Measurements from ENCODE around the gene CPNE4.

The CPNE4 gene

DNA sequence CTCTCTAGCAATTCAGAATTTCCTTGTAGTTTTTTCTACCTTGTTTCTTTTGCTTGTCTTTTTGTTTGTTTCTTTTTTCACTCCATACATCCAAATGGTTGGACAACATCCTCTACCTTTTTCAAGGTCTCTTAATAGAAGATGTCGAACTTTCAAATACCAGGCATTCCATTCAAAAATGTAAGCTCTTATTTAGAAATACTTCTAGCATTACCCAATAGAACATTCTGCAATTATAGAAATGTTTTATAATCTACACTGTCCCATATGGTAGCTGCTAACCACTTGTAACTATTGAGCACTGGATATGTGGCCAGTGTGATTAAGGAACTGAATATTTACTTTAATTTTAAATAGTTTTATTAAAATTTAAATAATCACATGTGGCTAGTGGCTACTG, 335.8 kb downstream of the CPNE4 start:
- no CpG with 5 or more reads among the region's 1 CpG for WGBS (ENCODE audit: insufficient coverage, insufficient read length)
- no peak for DNase-seq (ENCODE audit: low read depth, low spot score)
- H3K4me3 ChIP-seq (ENCODE audit: low read length): no peak overlapping the region

DNA sequence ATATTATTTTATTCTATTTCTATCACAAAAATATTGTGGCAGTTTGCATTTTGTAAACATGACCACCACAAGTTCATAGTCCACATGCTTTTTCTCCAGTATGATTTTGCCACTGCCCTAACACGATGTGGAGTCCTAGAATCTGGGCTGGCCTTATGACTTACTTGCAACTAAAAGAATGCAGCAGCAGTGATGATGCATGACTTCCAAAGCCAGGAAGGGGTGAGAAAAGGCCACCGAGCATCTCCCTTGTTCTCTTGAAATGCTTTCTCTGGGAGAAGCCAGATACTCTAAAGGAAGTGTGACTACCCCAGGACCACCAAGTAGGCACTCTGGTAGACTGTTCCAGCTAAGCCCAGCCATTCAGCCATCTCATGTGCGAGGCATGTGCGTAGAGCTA, 340.4 kb downstream of the CPNE4 start:
- Histone ChIP-seq H3K36me3 (ENCODE audit: control insufficient read depth, insufficient read depth, low read length) (no peaks in the 10 kb centered on the region), H3K9me3 (ENCODE audit: control insufficient read depth, insufficient read depth, low read length) (no peaks in the 10 kb centered on the region), H3K27ac (ENCODE audit: low read length) (no peak overlapping the region), H3K4me3 (ENCODE audit: low read length) (no peak overlapping the region), H3K4me1 (ENCODE audit: control insufficient read depth, insufficient read depth, low read length) (no peaks in the 10 kb centered on the region), H3K27me3 (ENCODE audit: control insufficient read depth, insufficient read depth, low read length) (no peaks in the 10 kb centered on the region)
- WGBS (ENCODE audit: insufficient coverage, insufficient read length): no CpG with 5 or more reads among the region's 4 CpGs
- no peak for DNase-seq (ENCODE audit: low read depth, low spot score)

More for the DNA sequence above, 335.8 kb downstream of the CPNE4 start:
- no peaks in the 10 kb centered on the region for H3K4me1 ChIP-seq (ENCODE audit: control insufficient read depth, insufficient read depth, low read length)
- no peaks in the 10 kb centered on the region for H3K36me3 ChIP-seq (ENCODE audit: control insufficient read depth, insufficient read depth, low read length)
- H3K9me3 ChIP-seq (ENCODE audit: control insufficient read depth, insufficient read depth, low read length): no peaks in the 10 kb centered on the region
- H3K27ac ChIP-seq (ENCODE audit: low read length): no peak overlapping the region
- H3K27me3 ChIP-seq (ENCODE audit: control insufficient read depth, insufficient read depth, low read length): no peaks in the 10 kb centered on the region

DNA sequence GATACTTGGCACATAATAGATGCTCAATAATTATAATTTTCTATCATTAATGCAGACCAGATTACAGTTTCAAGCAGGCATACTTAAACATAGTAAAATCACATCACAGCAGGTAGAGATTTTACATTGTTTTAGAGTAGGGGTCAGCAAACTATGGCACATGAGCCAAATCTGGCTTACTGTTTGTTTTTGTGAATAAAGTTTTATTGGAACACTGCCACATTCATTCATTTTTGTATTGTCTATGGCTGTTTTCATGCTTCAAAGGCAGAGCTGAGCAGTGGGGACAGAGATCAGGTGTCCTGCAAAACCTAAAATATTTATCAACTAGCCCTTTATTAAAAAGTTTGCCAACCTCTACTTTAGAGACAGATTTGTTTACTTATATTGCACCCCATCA, 342.5 kb downstream of the CPNE4 start:
- no peaks in the 10 kb centered on the region for H3K4me1 ChIP-seq (ENCODE audit: control insufficient read depth, insufficient read depth, low read length)
- DNase-seq (ENCODE audit: low read depth, low spot score): no peak
- H3K27me3 ChIP-seq (ENCODE audit: control insufficient read depth, insufficient read depth, low read length): no peaks in the 10 kb centered on the region
- H3K27ac ChIP-seq (ENCODE audit: low read length): no peak overlapping the region
- H3K4me3 ChIP-seq (ENCODE audit: low read length): no peak overlapping the region
- no peaks in the 10 kb centered on the region for H3K36me3 ChIP-seq (ENCODE audit: control insufficient read depth, insufficient read depth, low read length)
- no peaks in the 10 kb centered on the region for H3K9me3 ChIP-seq (ENCODE audit: control insufficient read depth, insufficient read depth, low read length)

DNA sequence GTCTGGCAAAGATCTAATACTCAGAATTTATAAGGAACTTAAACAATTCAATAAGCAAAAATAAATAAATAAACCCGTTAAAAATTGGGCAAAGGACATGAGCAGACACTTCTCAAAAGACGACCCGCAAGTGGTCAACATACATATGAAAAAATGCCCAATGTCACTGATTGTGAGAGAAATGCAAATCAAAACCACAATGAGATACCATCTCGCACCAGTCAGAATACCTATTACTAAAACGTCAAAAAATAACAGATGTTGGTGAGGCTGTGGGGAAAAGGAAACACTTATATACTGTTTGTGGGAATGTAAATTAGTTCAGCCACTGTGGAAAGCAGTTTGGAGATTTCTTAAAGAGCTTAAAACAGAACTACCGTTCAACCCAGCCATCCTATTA, 344.0 kb downstream of the CPNE4 start:
- H3K9me3 ChIP-seq (ENCODE audit: control insufficient read depth, insufficient read depth, low read length): no peaks in the 10 kb centered on the region
- H3K27ac ChIP-seq (ENCODE audit: low read length): no peak overlapping the region
- no peaks in the 10 kb centered on the region for H3K4me1 ChIP-seq (ENCODE audit: control insufficient read depth, insufficient read depth, low read length)
- no peak overlapping the region for H3K4me3 ChIP-seq (ENCODE audit: low read length)
- no peaks in the 10 kb centered on the region for H3K36me3 ChIP-seq (ENCODE audit: control insufficient read depth, insufficient read depth, low read length)
- WGBS (ENCODE audit: insufficient coverage, insufficient read length): no CpG with 5 or more reads among the region's 6 CpGs
- DNase-seq (ENCODE audit: low read depth, low spot score): no peak
- no peaks in the 10 kb centered on the region for H3K27me3 ChIP-seq (ENCODE audit: control insufficient read depth, insufficient read depth, low read length)

DNA sequence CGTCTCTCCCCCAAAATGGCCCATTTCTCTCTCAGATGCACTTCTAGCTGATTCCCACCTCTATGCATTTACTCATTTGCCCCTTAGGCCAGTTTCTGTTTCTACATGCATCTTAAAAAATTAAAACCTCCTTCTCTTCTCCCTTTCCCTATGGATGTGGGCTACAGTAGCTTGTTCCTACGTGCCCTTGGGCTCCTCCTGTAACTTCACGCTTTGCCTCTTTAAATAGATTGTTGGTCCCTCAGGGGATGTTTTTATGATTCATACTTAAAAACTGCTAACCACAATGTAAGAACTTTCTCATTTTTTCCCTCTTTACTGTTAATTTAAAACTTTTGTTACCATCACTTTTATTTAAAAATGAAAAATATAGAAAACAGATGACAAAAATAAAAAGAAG, 346.4 kb downstream of the CPNE4 start:
- Histone ChIP-seq H3K27ac (ENCODE audit: low read length) (no peak overlapping the region), H3K27me3 (ENCODE audit: control insufficient read depth, insufficient read depth, low read length) (no peaks in the 10 kb centered on the region), H3K36me3 (ENCODE audit: control insufficient read depth, insufficient read depth, low read length) (no peaks in the 10 kb centered on the region), H3K9me3 (ENCODE audit: control insufficient read depth, insufficient read depth, low read length) (no peaks in the 10 kb centered on the region), H3K4me3 (ENCODE audit: low read length) (no peak overlapping the region), H3K4me1 (ENCODE audit: control insufficient read depth, insufficient read depth, low read length) (no peaks in the 10 kb centered on the region)
- no CpG with 5 or more reads among the region's 3 CpGs for WGBS (ENCODE audit: insufficient coverage, insufficient read length)
- no peak for DNase-seq (ENCODE audit: low read depth, low spot score)

DNA sequence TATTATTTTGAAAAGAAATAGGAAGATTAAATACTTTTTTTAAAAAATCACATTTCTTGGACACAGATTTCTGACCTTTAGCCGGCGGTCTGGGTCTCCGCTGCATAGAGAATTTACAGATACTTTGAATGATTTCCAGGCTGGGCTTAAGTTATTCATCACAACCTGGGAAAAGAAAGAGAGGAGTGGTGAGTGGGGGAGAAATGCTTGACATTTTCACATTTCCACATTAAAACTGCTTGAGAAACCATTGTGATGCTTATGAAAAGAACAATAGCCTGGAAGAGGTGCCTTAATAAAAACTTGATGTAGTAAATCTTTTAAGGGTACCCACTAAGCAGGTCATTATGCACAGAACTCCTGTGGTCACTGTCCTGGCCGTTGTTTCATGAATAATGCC, 365.2 kb downstream of the CPNE4 start:
- no peaks in the 10 kb centered on the region for H3K36me3 ChIP-seq (ENCODE audit: control insufficient read depth, insufficient read depth, low read length)
- DNase-seq (ENCODE audit: low read depth, low spot score): peak; percentile 9
- no peaks in the 10 kb centered on the region for H3K27me3 ChIP-seq (ENCODE audit: control insufficient read depth, insufficient read depth, low read length)
- no peak overlapping the region for H3K27ac ChIP-seq (ENCODE audit: low read length)
- H3K9me3 ChIP-seq (ENCODE audit: control insufficient read depth, insufficient read depth, low read length): no peaks in the 10 kb centered on the region
- H3K4me1 ChIP-seq (ENCODE audit: control insufficient read depth, insufficient read depth, low read length): no peaks in the 10 kb centered on the region
- no peak overlapping the region for H3K4me3 ChIP-seq (ENCODE audit: low read length)
- WGBS (ENCODE audit: insufficient coverage, insufficient read length): no CpG with 5 or more reads among the region's 4 CpGs

DNA sequence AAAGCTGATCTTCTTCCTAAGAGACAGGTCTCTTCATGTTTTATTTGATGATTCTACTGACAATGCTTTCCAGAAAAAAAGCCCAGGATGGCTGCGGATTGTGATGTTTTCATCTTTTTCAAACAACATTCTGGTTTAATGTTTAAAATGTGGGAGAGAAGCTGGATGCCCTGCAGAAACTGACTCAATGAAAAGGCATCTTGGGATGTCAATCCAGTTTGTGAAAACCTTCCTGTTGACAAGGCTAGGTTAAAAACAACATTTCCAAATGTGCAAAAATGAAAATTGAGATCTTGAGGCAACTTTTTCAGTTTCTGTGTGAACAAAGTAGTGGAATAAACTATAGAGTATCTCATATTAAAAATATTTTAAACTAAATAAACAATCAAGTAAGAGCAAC, 376.0 kb downstream of the CPNE4 start:
- H3K4me1 ChIP-seq (ENCODE audit: control insufficient read depth, insufficient read depth, low read length): no peaks in the 10 kb centered on the region
- no peak overlapping the region for H3K4me3 ChIP-seq (ENCODE audit: low read length)
- no CpG with 5 or more reads among the region's 1 CpG for WGBS (ENCODE audit: insufficient coverage, insufficient read length)
- H3K27ac ChIP-seq (ENCODE audit: low read length): no peak overlapping the region
- no peaks in the 10 kb centered on the region for H3K27me3 ChIP-seq (ENCODE audit: control insufficient read depth, insufficient read depth, low read length)
- no peaks in the 10 kb centered on the region for H3K36me3 ChIP-seq (ENCODE audit: control insufficient read depth, insufficient read depth, low read length)
- H3K9me3 ChIP-seq (ENCODE audit: control insufficient read depth, insufficient read depth, low read length): no peaks in the 10 kb centered on the region
- no peak for DNase-seq (ENCODE audit: low read depth, low spot score)

DNA sequence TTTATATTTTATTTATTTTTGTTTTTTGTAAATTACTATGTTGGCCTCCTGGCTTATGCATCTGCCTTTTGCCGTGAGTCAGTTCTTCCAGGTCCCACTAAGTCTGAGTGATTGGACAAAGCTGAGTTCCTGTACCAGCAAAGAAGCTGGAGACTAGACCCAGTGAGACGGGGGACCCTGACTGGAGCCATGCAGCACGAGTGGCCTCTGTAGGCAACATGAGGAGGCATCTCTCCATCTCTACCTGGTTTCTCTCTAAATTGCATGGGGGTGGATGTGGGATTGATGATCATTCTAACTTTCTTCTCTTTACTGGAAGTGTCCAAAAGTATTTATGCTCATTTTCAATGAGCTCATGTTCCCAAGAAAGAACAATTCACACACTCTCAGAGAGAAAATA, 376.7 kb downstream of the CPNE4 start:
- H3K4me1 ChIP-seq (ENCODE audit: control insufficient read depth, insufficient read depth, low read length): no peaks in the 10 kb centered on the region
- no CpG with 5 or more reads among the region's 3 CpGs for WGBS (ENCODE audit: insufficient coverage, insufficient read length)
- H3K27me3 ChIP-seq (ENCODE audit: control insufficient read depth, insufficient read depth, low read length): no peaks in the 10 kb centered on the region

DNA sequence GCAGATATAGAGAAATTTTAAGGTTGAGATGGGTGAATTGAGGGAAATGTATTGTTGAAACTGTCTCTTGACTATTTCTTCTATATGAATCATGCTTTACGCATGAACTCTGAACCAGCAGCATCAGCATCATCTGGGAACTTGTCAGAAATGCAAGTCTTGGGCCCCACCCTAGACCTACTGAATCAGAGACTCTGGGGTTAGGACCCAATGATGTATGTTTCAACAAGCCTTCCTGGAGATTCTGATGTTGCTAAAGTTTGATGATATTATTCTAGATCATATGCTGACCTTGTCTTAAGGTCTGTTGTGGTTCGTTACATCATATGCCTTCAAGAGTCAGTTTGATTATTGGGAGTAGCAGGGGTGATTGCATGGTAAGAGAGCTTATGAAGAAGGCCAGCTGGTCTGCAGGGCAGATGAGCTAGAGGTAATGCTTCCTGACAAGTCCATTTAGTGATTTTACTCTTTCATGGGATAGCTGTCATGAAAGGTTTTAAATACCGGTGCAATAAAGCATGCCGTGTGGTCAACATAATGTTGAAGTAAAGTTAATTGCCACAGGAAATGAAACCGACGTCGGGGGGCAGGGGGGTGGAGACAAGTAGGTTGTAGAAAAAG, 379.6 kb downstream of the CPNE4 start:
- H3K27ac ChIP-seq (ENCODE audit: low read length): no peak overlapping the region
- H3K4me1 ChIP-seq (ENCODE audit: control insufficient read depth, insufficient read depth, low read length): no peaks in the 10 kb centered on the region
- no peak for DNase-seq (ENCODE audit: low read depth, low spot score)
- no peaks in the 10 kb centered on the region for H3K36me3 ChIP-seq (ENCODE audit: control insufficient read depth, insufficient read depth, low read length)
- H3K4me3 ChIP-seq (ENCODE audit: low read length): no peak overlapping the region
- whole genome bisulfite sequencing (ENCODE audit: insufficient coverage, insufficient read length): no CpG with 5 or more reads among the region's 7 CpGs
- H3K27me3 ChIP-seq (ENCODE audit: control insufficient read depth, insufficient read depth, low read length): no peaks in the 10 kb centered on the region
- H3K9me3 ChIP-seq (ENCODE audit: control insufficient read depth, insufficient read depth, low read length): no peaks in the 10 kb centered on the region

More for the DNA sequence above, 376.7 kb downstream of the CPNE4 start:
- Histone ChIP-seq H3K4me3 (ENCODE audit: low read length) (no peak overlapping the region), H3K27ac (ENCODE audit: low read length) (no peak overlapping the region), H3K36me3 (ENCODE audit: control insufficient read depth, insufficient read depth, low read length) (no peaks in the 10 kb centered on the region), H3K9me3 (ENCODE audit: control insufficient read depth, insufficient read depth, low read length) (no peaks in the 10 kb centered on the region)
- no peak for DNase-seq (ENCODE audit: low read depth, low spot score)

DNA sequence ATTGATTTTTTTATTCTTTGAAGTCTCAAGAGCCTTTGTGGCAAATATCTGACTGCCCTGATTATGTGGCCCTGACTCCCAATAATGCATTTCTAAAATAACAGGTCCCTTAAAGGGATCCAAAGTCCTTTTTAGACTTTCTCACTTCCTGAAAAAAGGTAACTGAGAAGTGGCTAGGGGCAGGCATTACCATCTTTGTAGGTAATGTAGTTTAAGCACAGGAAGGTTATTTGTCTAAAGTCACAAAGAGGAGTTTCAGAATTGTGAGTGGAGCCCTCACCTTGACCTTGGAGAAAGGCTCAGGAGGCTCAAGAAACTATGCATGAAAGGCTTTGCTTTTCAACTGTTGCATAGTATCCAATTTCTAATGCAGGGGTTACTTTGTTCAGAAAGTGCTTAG, 389.2 kb downstream of the CPNE4 start:
- Histone ChIP-seq H3K27me3 (ENCODE audit: control insufficient read depth, insufficient read depth, low read length) (no peaks in the 10 kb centered on the region), H3K9me3 (ENCODE audit: control insufficient read depth, insufficient read depth, low read length) (no peaks in the 10 kb centered on the region), H3K4me1 (ENCODE audit: control insufficient read depth, insufficient read depth, low read length) (no peaks in the 10 kb centered on the region), H3K4me3 (ENCODE audit: low read length) (no peak overlapping the region), H3K36me3 (ENCODE audit: control insufficient read depth, insufficient read depth, low read length) (no peaks in the 10 kb centered on the region), H3K27ac (ENCODE audit: low read length) (no peak overlapping the region)
- no peak for DNase-seq (ENCODE audit: low read depth, low spot score)

DNA sequence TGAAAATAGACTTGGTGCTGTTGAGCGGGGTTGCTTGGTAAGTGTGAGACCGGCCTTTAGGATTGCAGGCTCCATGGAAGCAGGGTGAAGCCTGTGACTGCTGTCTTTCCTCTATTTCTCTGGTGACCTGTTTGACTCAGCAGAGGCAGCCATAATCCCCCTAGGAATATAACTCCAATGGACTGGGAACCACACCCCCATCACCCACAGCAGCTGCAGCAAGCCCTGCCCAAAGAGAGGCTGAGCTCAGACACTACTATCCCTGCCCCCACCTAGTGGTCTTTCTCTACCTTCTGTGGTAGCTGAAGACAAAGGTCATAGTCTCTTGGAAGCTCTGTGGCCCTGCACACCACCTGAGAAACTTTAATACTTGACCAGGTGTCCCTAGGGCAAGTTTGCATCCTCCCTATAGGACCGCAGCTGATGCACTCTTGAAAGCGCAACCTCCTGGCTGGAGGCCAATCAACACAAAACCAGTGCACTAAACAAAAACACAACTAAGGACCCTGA, 398.5 kb downstream of the CPNE4 start:
- H3K4me1 ChIP-seq (ENCODE audit: control insufficient read depth, insufficient read depth, low read length): no peaks in the 10 kb centered on the region
- DNase-seq (ENCODE audit: low read depth, low spot score): no peak
- no peaks in the 10 kb centered on the region for H3K9me3 ChIP-seq (ENCODE audit: control insufficient read depth, insufficient read depth, low read length)
- no peak overlapping the region for H3K27ac ChIP-seq (ENCODE audit: low read length)
- no CpG with 5 or more reads among the region's 4 CpGs for WGBS (ENCODE audit: insufficient coverage, insufficient read length)
- no peaks in the 10 kb centered on the region for H3K36me3 ChIP-seq (ENCODE audit: control insufficient read depth, insufficient read depth, low read length)
- no peak overlapping the region for H3K4me3 ChIP-seq (ENCODE audit: low read length)
- H3K27me3 ChIP-seq (ENCODE audit: control insufficient read depth, insufficient read depth, low read length): no peaks in the 10 kb centered on the region
